GM18873 (cell line): ENCODE data around the gene NCCRP1.

Experiments used
- ATAC-seq: cut with Tn5 transposase; IDR thresholded peaks from one replicate; pipeline ENCODE4 v1.9.1; 2021; ENCODE audit warnings: mild to moderate bottlenecking, moderate library complexity, moderate number of reproducible peaks; ENCODE audit not compliant: unreplicated experiment, low FRiP score

The NCCRP1 gene

DNA sequence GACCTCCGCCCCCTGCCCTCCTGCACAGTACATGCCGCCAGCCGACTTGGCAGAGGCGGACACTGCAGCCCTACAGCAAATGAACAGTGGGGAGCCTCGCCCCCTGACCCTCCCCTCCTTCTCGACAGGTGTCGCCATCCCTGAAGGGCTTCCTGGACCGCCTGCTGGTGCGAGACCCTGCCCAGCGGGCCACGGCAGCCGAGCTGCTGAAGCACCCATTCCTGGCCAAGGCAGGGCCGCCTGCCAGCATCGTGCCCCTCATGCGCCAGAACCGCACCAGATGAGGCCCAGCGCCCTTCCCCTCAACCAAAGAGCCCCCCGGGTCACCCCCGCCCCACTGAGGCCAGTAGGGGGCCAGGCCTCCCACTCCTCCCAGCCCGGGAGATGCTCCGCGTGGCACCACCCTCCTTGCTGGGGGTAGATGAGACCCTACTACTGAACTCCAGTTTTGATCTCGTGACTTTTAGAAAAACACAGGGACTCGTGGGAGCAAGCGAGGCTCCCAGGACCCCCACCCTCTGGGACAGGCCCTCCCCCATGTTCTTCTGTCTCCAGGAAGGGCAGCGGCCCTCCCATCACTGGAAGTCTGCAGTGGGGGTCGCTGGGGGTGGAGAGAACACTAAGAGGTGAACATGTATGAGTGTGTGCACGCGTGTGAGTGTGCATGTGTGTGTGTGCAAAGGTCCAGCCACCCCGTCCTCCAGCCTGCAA, 18.3 kb upstream of the NCCRP1 start:
- ATAC-seq, result no peak

DNA sequence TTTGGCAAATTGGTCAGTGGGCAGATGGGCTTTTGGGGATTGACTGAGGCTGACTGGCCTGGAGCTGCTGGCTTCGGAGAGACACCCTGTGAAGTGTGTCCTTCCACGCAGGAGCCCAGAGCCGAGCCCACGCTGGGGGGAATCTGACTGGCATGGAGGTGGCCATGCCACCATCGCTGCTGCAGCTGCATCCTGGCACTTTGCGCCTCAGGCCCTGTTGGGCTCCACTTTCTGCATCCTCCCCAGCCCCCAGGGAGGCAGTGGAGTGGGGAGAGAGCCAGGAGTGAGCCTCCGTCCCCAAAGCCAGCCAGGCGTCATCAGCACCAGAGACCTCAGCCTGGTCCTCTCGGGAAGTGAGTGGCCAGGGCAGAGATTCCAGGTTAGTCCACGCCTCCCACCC, 17.0 kb upstream of the NCCRP1 start:
- ATAC-seq, result no peak

DNA sequence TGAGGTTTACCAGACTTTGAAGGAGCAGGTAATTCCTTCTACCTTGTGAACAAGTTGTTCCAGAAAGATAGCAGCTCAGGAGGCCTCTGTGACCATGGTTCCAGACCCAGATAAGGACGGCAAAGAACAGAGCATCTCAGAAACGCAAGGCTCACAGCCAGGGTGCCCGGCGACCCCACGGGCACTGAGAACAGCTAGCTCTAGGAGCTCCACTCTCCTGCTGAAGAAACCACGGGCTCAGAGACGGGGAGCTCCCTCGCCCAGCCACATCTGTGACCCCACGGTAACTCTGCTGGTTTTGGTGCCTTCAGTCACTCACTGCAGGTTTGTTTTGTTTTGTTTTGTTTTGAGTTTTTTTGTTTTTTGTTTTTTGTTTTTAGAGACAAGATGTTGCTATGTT, 16.0 kb upstream of the NCCRP1 start:
- no peak for ATAC-seq

DNA sequence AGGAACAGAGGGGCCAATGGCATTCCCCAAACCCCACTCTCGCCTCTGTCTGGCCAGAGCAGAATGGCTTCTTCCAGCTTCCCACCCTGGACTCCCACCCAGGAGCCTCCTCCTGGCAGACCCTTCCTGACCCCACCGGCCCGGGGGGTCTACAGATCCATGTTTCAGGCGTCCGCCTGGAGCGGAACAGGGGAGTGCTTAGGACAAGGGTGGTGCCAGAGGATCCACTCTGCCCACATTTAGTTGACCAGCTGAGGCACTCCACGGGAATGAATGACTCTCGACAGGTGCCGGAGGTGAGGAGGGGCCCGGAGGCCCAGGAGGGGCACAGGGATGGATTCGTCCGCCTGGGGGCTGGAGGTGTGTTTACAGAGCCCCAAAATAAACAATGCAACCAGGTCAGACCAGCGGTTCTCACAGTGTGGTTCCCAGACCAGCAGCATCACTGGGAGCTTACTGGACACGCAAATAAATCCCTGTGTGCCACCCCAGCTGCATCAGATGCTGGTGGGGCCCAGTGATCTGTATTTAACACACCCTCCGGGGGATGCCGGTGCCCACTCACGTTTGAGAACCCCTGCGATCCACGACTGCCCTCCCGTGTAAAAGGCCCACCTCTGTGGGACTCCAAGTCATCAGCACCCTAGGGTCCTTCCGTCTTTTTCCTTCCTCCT, 15.1 kb upstream of the NCCRP1 start:
- no peak for ATAC-seq

DNA sequence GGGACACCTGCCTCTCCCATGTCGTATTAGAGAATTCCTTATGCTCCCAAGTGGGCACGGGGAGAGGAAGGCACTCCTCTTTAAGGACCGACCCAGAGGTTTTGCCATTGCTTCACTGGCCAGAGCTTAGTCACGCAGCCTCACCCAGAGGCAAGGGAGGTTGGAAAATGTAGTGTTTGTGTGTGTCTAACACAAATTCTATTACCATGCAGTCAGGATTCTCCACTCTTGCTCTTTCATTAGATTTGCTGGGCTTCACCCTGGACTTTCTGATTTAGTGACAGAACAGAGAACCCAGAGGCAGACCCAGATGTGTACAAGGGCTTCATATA, 14.6 kb upstream of the NCCRP1 start:
- no peak for ATAC-seq

DNA sequence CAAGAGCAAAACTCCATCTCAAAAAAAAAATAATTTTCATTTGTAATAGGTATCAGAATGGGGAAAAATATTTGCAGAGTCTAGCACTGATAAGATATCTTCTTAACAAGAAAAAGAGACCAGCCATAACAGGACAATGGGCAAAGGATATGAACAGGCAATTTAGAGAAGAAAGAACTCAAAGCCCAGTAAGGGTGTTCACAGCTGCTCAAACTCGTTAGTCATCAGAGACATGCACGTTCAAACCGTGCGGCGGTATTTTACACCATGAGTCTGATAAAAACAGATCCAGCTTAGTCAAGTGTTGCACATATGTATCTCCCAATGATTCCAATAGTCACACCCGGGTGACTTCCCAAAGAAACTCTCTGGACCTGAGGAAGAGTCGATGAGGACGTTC, 13.7 kb upstream of the NCCRP1 start:
- no peak for ATAC-seq

DNA sequence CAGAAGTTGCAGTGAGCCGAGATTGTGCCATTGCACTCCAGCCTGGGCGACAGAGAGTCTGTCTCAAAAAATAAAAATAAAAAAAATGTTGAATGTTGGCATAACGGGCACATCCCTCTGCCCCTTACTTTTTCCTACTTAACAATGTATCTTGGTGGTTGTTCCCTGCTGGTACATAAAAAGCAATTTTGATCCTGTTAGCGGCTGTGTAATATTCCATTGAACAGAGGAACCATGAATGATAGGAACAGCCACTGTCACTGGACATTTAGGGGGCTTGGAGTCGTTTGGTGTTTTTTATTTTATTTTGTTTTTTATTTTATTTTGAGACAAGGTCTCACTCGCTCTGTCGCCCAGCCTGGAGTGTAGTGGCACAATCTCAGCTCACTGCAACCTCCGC, 10.4 kb upstream of the NCCRP1 start:
- ATAC-seq, result no peak

DNA sequence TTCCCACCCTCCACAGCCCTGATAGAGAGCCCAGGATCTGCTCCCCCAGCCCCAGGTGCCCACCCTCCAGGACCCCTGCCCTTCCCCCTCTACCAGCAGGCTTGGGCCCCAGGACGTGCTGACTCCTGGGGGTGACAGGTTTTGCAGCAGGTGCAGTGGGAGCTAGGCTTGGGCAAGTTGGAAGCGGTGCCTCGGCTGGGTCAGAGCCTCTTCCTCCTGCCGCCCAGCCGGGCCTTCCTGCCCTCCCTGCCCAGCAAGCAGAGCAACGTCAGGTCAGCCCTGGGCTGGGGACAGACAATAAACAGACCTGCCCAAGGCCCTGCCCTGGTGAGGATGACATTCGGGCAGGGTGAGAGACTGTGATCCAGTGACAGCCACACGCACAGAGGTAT, 9.2 kb upstream of the NCCRP1 start:
- no peak for ATAC-seq

DNA sequence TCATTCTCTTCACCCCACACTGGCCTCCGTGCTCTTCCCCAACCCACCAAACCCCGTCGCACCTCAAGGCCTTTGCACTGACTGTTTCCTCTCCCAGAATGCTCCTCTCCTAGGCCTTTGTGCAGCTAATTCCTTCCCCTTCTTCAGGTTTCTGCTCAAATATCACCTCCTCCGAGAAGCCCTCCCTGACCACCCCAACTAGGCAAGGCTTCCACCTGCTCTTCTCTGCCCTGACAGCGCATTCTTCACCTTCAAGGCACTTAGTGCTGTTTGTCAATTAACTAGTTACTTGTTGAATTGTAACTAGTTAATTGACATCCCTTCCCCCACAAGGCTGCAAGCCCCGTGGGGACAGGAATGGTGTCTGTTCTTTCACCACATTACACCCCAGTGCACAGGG, 7.8 kb upstream of the NCCRP1 start:
- ATAC-seq, result no peak

DNA sequence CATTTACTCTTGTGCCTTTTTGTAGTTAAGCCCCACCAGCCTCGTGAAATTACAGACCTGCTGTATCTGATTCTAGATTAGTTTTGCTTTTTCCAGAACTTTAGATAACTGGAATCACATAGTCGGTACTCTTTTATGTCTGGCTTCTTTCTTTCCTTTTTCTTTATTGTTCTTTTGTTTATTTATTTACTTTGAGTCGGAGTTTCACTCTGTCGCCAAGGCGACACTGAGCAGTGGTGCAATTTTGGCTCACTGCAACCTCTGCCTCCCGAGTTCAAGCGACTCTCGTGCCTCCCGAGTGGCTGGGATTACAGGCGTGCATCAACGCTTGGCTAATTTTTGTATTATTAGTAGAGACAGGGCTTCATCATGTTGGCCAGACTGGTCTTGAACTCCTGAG, 6.0 kb upstream of the NCCRP1 start:
- no peak for ATAC-seq

DNA sequence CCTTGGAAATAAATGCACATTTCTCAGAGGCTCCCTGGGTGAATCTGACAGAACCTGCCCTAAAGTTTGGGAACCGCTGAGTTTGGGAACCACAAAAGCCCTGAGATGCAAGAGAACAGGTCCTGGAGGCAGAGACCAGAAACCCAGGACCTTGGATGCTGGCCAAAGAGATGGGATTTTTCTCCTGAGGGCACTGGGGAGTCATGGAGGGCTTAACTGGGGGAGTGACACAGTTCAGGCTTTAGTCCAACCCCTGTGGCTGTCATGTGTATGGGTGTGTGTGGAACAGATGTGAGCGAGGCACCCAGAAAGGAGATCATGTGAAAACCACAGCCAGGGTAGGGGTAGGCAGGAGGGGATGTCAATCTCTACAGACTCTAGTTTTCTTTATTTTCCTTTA, 3.9 kb upstream of the NCCRP1 start:
- no peak for ATAC-seq

DNA sequence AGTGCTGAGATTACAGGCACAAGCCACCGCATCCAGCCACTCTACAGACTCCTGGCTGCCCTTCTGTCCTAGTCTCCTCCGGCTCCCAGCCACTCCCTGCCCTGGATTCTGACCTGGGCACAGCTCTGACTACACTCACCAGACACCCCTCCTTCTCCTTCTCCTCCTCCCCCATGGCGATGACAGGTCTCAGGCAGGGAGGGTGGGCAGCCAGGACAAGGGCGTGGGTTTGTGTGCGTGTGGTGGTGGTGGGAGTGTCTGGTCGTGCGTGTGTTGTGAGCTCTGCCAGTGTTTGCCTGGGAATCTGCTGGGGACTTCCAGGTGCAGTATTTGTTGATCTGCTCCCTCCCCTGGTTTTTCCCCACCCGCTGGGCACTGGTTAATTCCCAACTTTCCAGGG, 3.0 kb upstream of the NCCRP1 start:
- ATAC-seq, result no peak

DNA sequence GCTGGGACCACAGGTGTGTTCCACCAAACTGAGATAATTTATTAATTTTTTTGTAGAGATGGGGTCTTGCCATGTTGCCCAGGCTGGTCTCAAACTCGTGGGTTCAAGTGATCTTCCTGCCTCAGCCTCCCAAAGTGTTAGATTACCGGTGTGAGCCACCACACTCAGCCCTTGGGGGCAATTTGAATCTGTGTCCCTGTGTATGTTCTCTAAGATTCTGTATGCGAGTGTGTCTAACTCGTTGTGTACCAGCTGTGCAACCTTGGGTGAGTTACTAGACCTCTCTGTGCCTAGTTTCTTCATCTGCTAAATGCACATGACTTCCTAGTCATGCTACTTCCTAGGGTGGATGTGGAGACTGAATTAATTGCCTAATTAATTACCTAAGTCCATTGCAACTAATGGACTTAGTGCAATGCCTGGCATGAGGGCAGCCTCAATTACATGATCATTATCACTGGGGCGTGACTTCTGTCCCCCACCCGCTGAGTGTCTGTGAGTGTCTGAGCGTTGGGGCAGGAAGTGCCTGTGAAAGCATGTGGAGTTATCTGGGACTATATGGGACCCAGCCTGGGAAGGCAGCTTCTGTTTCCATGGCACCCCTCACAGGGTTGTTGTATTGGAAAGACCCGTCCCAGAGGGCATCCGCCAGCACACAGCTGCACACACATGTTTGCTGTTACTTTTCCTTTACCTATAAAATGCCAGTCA, 1.8 kb upstream of the NCCRP1 start:
- ATAC-seq, result no peak

DNA sequence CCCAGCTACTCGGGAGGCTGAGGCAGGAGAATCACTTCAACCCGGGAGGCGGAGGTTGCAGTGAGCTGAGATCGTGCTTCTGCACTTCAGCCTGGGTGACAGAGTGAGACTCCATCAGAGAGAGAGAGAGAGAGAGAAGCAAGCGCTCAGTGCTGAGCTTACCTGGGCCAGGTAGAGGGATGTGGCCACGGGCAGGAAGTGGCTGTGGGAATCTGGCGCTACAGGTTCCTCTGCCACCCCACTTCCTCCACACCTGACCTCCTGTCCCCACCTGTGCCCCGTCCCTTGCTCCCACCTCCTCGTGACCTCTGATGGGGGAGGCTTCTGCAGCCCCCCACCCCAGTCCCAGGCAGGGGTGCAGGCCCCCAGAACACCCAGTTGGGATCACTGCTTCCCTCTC, 1.0 kb upstream of the NCCRP1 start:
- ATAC-seq, result no peak

DNA sequence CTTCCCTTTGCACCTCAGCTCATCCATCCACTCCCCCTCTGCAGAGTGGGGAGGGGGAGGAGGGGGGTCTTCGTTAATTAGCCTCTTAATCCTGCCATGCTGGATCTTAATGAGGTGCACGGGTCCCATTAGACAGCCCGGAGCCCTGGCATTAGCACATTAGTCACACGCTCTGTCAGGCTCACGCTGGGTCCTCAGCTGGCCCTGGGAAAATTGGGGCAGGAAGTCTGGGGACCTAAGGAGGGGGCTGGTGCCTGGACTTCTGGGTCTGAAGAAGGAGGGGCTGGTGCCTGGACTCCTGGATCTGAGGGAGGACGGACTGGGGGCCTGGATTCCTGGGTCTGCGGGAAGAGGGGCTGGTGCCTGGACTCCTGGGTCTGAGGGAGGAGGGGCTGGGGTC, 444 bp upstream of the NCCRP1 start:
- ATAC-seq, result no peak

DNA sequence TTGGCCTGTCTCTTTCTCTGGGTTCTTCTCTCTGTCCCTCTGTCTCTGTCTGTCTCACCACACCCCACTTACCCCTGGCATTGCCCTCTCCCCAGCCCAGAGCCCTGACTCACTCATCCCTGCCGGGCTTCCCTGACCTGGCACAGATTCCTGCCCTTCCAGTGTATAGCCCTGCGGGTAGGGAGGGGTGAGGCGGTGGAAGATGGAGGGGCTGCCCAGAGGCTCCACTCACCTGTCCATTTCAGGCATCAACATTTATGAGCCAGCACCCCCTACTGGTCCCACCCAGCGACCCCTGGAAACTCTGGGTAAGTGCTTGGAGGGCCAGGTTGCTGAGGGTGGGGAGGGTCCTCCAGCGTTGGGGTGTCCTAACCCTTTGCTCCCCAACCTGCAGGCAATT, 1.0 kb downstream of the NCCRP1 start:
- ATAC-seq, result no peak

DNA sequence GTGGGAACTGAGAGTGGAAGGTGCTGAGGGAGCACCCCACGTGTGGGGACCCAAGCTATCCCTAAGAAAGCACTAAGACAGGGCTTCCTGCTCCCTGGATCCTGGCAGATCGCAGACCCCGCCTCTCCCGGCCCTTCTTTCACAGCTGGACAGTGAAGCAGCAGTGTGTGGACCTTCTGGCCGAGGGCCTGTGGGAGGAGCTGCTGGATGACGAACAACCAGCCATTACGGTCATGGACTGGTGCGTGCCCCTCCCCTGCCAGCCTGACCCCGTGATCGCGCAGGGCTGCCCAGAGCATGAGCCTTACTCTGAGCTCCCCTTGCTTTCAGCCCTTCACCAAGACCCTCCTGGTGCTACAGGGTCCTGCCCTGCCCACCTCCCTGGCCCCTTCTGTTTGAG, 2.3 kb downstream of the NCCRP1 start:
- no peak for ATAC-seq

DNA sequence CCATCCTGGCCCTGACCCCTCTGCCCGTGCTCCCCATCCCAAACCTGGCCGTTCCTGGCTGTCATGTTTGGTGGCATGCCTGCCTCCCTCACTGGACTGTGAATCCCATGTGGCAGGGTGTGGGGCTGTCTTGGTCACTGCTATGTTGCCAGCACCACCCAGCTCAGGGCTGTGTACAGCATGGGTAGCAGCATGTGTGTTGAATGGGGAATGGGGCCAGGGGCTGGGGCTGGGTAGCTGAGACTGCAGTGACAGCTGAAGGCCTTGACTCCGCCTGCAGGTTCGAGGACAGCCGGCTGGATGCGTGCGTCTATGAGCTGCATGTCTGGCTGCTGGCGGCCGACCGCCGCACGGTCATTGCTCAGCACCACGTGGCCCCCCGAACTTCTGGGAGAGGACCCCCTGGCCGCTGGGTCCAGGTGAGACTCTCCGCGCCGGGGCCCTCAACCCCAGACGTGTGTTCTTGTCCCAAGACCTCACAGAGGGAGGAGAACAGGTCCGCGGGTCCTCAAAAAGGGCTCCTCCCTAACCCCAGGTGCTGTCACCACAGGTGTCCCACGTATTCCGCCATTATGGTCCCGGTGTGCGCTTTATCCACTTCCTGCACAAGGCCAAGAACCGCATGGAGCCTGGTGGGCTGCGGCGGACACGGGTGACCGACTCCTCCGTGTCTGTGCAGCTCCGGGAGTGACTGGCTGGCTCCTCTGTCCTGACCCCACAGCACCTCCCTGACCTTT, 3.5 kb downstream of the NCCRP1 start:
- ATAC-seq, result no peak

DNA sequence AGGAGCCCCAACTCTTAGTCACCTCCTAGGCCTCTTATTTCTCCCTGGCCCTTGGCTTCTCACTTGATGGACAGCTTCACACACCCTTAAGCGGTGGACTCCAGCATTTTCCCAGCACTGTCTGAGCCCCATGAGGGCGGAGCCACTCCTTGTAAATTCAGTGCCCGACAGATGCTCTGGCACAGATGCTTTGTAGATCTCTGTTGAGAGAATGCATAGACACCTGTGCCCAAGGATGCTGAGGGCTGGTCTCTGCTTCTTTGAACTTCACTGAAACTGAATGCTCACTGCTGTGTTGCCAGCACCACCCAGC, 4.0 kb downstream of the NCCRP1 start:
- ATAC-seq, result no peak

DNA sequence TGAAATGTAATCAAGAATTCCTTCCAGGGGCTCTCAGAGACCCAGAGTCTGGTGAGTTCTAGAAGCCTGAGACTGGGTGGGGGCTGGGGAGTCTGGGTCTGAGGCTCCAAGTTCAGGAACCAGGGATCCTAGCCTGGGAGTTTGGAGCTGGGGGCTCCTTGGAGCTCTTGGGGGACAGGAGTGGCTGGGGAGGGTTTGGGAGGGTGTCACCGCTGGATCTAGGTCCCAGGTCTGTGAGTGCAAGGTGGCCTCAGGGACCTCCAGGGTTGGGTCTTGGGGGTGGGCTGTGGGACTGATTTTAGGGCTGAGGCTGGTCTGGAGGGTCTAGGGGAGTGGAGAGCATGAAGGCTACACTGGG, 6.2 kb downstream of the NCCRP1 start:
- no peak for ATAC-seq
